Endothelial cell of umbilical vein (primary cell): ENCODE measurements around the gene HMBS. TPM values are rescaled to one million over a fixed set of nuclear protein-coding genes. Genes with fewer than 3 reads are reported as not detected.

Source experiments
- BruUV-seq: library from RNA; stranded (reverse); fragments of 400-500 nt; replicated peaks from 2 replicates; lab custom pipeline; 2021; lab: Mats Ljungman, UMichigan
- CTCF ChIA-PET: fragments of 300-600, 350-600 bp; sonication (Branson Sonifier 250); formaldehyde crosslinking; loops from one replicate; lab custom pipeline; 2021; ENCODE audit warnings: antibody characterized with exemption, inconsistent platforms; lab: Charles Lee
- POLR2A ChIA-PET: fragments of 300-600, 350-600 bp; sonication (Branson Sonifier 250); formaldehyde crosslinking; loops from one replicate; lab custom pipeline; 2021; ENCODE audit warnings: antibody characterized with exemption, inconsistent platforms; lab: Charles Lee
- DNase-seq: peaks from one replicate; pipeline ENCODE4 v3.0.0-alpha.2; 2011; ENCODE audit warnings: low read depth, low spot score
- FAIRE-seq: peaks from 2 replicates; lab custom pipeline; 2011; peaks lifted over from hg19 to GRCh38; lab: Jason Lieb, UNC
- H2AFZ ChIP-seq: 2 replicates; pipeline ENCODE4 v1.6.0; 2012; ENCODE audit warnings: low read depth, low read length, control low read depth, inconsistent platforms
- H3K27ac ChIP-seq: 2 replicates; pipeline ENCODE4 v1.5.1; 2011; ENCODE audit warnings: low read depth, mild to moderate bottlenecking, control low read depth, low read length, moderate library complexity; ENCODE audit not compliant: insufficient read depth
- H3K27me3 ChIP-seq, 2 experiments: 2 replicates each; pipeline versions ENCODE4 v1.6.0 to v1.6.1; 2011; ENCODE audit warnings: low read length in 2 of 2, mixed read lengths in 1 of 2; ENCODE audit not compliant: control insufficient read depth in 2 of 2, insufficient read depth in 2 of 2
- H3K36me3 ChIP-seq, 2 experiments: 2 replicates in 1 of 2; 3 replicates in 1 of 2; pipeline ENCODE4 v1.5.1; 2011; ENCODE audit warnings: low read length in 2 of 2, mild to moderate bottlenecking in 1 of 2, moderate library complexity in 1 of 2; ENCODE audit not compliant: control insufficient read depth in 2 of 2, insufficient read depth in 2 of 2; ENCODE audit errors: extremely low read depth in 1 of 2
- H3K4me1 ChIP-seq: 3 replicates; pipeline ENCODE4 v1.5.1; 2011; ENCODE audit warnings: mild to moderate bottlenecking, low read length; ENCODE audit not compliant: control insufficient read depth, insufficient read depth; ENCODE audit errors: extremely low read depth
- H3K4me2 ChIP-seq: 2 replicates; pipeline ENCODE4 v1.6.1; 2011; ENCODE audit warnings: low read length, control low read depth, mixed read lengths; ENCODE audit not compliant: insufficient read depth
- H3K4me3 ChIP-seq, 3 experiments: fragments of 200-600 bp in 1 of 3; sonication (generic), shearing (Covaris generic) in 1 of 3; replicated peaks in 1 of 3; 2 replicates each; pipeline ENCODE4 v1.5.1; 2011 to 2016; ENCODE audit warnings: control low read depth in 3 of 3, low read length in 3 of 3, mild to moderate bottlenecking in 2 of 3, inconsistent platforms in 1 of 3, low read depth in 1 of 3, moderate library complexity in 1 of 3; ENCODE audit not compliant: insufficient read depth in 1 of 3
- H3K79me2 ChIP-seq: 2 replicates; pipeline ENCODE4 v1.6.0; 2012; ENCODE audit warnings: low read length, inconsistent platforms; ENCODE audit not compliant: control insufficient read depth, insufficient read depth
- H3K9ac ChIP-seq: replicated peaks from 2 replicates; pipeline ENCODE3; 2011; ENCODE audit warnings: low read length, control low read depth; ENCODE audit not compliant: insufficient read depth; ENCODE audit errors: extremely low read depth
- H3K9me1 ChIP-seq: replicated peaks from 3 replicates; pipeline ENCODE4 v1.6.0; 2011; ENCODE audit warnings: mild to moderate bottlenecking, low read length; ENCODE audit not compliant: control insufficient read depth, insufficient read depth; ENCODE audit errors: extremely low read depth
- H3K9me3 ChIP-seq: replicated peaks from 2 replicates; pipeline ENCODE4 v1.5.1; 2012; ENCODE audit warnings: low read length, inconsistent platforms; ENCODE audit not compliant: control insufficient read depth, insufficient read depth
- H4K20me1 ChIP-seq: replicated peaks from 2 replicates; pipeline ENCODE3; 2011; ENCODE audit warnings: mild to moderate bottlenecking, low read length; ENCODE audit not compliant: control insufficient read depth, insufficient read depth; ENCODE audit errors: extremely low read depth
- FOS ChIP-seq: IDR thresholded peaks from 2 replicates; pipeline ENCODE4 v1.6.1; 2011; ENCODE audit warnings: mild to moderate bottlenecking, low read length, moderate library complexity, borderline replicate concordance; ENCODE audit not compliant: insufficient read depth
- GATA2 ChIP-seq: IDR thresholded peaks from 2 replicates; pipeline ENCODE4 v1.7.0; 2011; ENCODE audit warnings: low read depth, mild to moderate bottlenecking, moderate library complexity, mixed read lengths, low read length; ENCODE audit not compliant: insufficient read length, insufficient read depth
- POLR2AphosphoS5 ChIP-seq: IDR thresholded peaks from 2 replicates; pipeline ENCODE4 v1.6.1; 2012; ENCODE audit warnings: low read depth, mild to moderate bottlenecking, control low read depth, low read length, moderate library complexity; ENCODE audit not compliant: insufficient read depth
- dilution Hi-C: fragments of 300-500 bp; cut with MboI; formaldehyde crosslinking; loops from one replicate; pipeline ENCODE4 v1.15.0; 2019; ENCODE audit warnings: low sequenced_read_pairs; ENCODE audit not compliant: extremely low pct_ligation_motif_present
- intact Hi-C: fragments of 100-400 bp; cut with micrococcal nuclease; formaldehyde crosslinking; loops from one replicate; pipeline ENCODE4 v1.10.0; 2022
- polyA plus RNA-seq, 4 experiments: library from polyadenylated mRNA; depleted of rRNA in 3 of 4; stranded (reverse) in 3 of 4; unstranded in 1 of 4; fragments of >200 nt; gene quantifications; 2 replicates each; pipeline versions ENCODE4 v1.2.1 to v1.2.3, GENCODE V29; 2011 to 2012; ENCODE audit warnings: missing spikeins in 1 of 4
- total RNA-seq: library from RNA; stranded (reverse); gene quantifications from 2 replicates; pipeline ENCODE4 v1.2.3, GENCODE V29; 2021
- TF ChIP-seq, protein P1 (sequence below): IDR thresholded peaks from 2 replicates; pipeline ENCODE4 v1.6.1; 2011; ENCODE audit not compliant: insufficient read depth, insufficient read length
- TF ChIP-seq, protein P2 (sequence below), 2 donors: IDR thresholded peaks; 1 replicate in 1 of 2; 2 replicates in 1 of 2; pipeline ENCODE4 v1.5.1; 2011; ENCODE audit warnings: low read length in 2 of 2, mild to moderate bottlenecking in 2 of 2, moderate library complexity in 2 of 2, control low read depth in 1 of 2, inconsistent platforms in 1 of 2, low read depth in 1 of 2; ENCODE audit not compliant: insufficient read depth in 1 of 2; ENCODE audit errors: extremely low read depth in 1 of 2

The HMBS gene
- total and polyA plus RNA-seq, 2 donors (not counting 3 experiments of a cell fraction or from before 2014, with no cell fraction given) = 13.5 to 24.8 TPM

- ChIA-PET CTCF (interaction anchor here (0.6 to 2.2 kb wide), 15 partner anchors 9 to 273 kb away, joined by 3 to 9 read pairs (median 3); partner anchors contain the start of genes DPAGT1, HMBS and HYOU1), POLR2A (no interaction called here)
- H3K4me3 ChIP-seq = no peak overlapping the region
- H3K27me3 ChIP-seq = no peaks in the 10 kb centered on the region
- peaks cover 3 to 4% of the 10 kb centered on the region in 2 experiments for H3K36me3 ChIP-seq
- intact Hi-C loops = loop anchor here (2.0 to 5.0 kb wide), 3 partner anchors 131 to 273 kb away; partner anchors contain the start of gene MCAM
- no peak overlapping the region for H3K27ac ChIP-seq
- TF ChIP-seq FOS = no peak
- TF ChIP-seq, protein P1, sequence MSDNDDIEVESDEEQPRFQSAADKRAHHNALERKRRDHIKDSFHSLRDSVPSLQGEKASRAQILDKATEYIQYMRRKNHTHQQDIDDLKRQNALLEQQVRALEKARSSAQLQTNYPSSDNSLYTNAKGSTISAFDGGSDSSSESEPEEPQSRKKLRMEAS = no peak
- peak; percentile 80 for TF ChIP-seq GATA2
- TF ChIP-seq, protein P2, sequence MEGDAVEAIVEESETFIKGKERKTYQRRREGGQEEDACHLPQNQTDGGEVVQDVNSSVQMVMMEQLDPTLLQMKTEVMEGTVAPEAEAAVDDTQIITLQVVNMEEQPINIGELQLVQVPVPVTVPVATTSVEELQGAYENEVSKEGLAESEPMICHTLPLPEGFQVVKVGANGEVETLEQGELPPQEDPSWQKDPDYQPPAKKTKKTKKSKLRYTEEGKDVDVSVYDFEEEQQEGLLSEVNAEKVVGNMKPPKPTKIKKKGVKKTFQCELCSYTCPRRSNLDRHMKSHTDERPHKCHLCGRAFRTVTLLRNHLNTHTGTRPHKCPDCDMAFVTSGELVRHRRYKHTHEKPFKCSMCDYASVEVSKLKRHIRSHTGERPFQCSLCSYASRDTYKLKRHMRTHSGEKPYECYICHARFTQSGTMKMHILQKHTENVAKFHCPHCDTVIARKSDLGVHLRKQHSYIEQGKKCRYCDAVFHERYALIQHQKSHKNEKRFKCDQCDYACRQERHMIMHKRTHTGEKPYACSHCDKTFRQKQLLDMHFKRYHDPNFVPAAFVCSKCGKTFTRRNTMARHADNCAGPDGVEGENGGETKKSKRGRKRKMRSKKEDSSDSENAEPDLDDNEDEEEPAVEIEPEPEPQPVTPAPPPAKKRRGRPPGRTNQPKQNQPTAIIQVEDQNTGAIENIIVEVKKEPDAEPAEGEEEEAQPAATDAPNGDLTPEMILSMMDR (IDR thresholded peaks at IDR 0.05; ENCODE audit: extremely low read depth in 1 of 2, insufficient read depth in 1 of 2, low read depth in 1 of 2, low read length in 2 of 2) = peak; percentile 25 to 58
- TF ChIP-seq POLR2AphosphoS5 = no peak
- no peak overlapping the region for H3K4me2 ChIP-seq
- no peak overlapping the region for H2AFZ ChIP-seq
- H3K79me2 ChIP-seq = peaks cover 14% of the 10 kb centered on the region
- FAIRE-seq (peak; percentile 66), DNase-seq (peak; percentile 31)
- dilution Hi-C loops = no loop called here
- H4K20me1 ChIP-seq = no peaks in the 10 kb centered on the region
- no TSS peak for BruUV-seq
- no peak overlapping the region for H3K9ac ChIP-seq
- H3K9me1 ChIP-seq = no peaks in the 10 kb centered on the region
- no peaks in the 10 kb centered on the region for H3K9me3 ChIP-seq
- H3K4me1 ChIP-seq = peaks cover 3% of the 10 kb centered on the region
Observed at GRCh38 chr11:119065369-119065768, 19.3 kb upstream of the HMBS start.
